Measurements from ENCODE around the gene LTBP2. TPM values are rescaled to one million over a fixed set of nuclear protein-coding genes. Genes with fewer than 3 reads are reported as not detected.

Gene LTBP2
- total RNA-seq, 1 experiment from 2014 or later = 17.4 TPM

DNA sequence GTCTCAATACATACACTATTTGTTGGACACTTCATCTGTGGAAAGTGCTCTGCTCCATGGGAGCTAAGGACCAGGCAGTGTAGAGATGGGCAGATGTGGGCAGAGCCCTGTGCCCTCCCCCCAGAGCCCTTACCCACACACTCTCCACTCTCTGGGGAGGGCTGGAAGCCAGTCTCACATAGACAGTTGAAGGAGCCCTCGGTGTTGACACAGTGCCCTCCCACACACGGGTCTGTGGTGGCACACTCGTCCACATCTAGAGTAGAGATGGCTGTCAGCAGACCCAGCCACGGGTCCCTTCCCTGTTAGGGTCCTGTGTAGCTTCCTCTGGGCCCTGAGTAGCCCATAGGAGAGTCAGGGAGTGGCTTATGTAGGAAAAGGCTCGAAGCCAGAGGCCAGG lies 104.2 kb downstream of the LTBP2 start:
- H3K27ac ChIP-seq (ENCODE audit: low read length) = no peak overlapping the region
- H2AFZ ChIP-seq (ENCODE audit: low read length) = no peak overlapping the region
- intact Hi-C loops (cut with micrococcal nuclease) = no loop called here
- H3K9me2 ChIP-seq (replicated peaks; ENCODE audit: low read length) = no peaks in the 10 kb centered on the region
- no peaks in the 10 kb centered on the region for H3K79me2 ChIP-seq (ENCODE audit: low read length)
- no peaks in the 10 kb centered on the region for H4K20me1 ChIP-seq (ENCODE audit: low read length)
- DNase-seq (no peak), ATAC-seq (no peak)
- H3K4me1 ChIP-seq (ENCODE audit: insufficient read depth, low read length) = peaks cover 15% of the 10 kb centered on the region
- no peak overlapping the region for H3K4me3 ChIP-seq (ENCODE audit: low read length)
- ChIA-PET POLR2A (ENCODE audit: unreplicated experiment) (no interaction called here), CTCF (interaction anchor here (0.5 kb wide), 1 partner anchor 102 kb away, joined by 4 read pairs; no protein-coding TSS in a partner anchor)
- no peaks in the 10 kb centered on the region for H3K9me3 ChIP-seq (ENCODE audit: low read length)
- TF ChIP-seq, protein P1, sequence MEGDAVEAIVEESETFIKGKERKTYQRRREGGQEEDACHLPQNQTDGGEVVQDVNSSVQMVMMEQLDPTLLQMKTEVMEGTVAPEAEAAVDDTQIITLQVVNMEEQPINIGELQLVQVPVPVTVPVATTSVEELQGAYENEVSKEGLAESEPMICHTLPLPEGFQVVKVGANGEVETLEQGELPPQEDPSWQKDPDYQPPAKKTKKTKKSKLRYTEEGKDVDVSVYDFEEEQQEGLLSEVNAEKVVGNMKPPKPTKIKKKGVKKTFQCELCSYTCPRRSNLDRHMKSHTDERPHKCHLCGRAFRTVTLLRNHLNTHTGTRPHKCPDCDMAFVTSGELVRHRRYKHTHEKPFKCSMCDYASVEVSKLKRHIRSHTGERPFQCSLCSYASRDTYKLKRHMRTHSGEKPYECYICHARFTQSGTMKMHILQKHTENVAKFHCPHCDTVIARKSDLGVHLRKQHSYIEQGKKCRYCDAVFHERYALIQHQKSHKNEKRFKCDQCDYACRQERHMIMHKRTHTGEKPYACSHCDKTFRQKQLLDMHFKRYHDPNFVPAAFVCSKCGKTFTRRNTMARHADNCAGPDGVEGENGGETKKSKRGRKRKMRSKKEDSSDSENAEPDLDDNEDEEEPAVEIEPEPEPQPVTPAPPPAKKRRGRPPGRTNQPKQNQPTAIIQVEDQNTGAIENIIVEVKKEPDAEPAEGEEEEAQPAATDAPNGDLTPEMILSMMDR (conservative IDR thresholded peaks at IDR 0.05; ENCODE audit: low read depth, low read length) = no peak
- TF ChIP-seq EZH2 (IDR thresholded peaks at IDR 0.05; ENCODE audit: low read length, unreplicated experiment) (no peak), EZH2phosphoT487 (IDR thresholded peaks at IDR 0.05; ENCODE audit: borderline replicate concordance, low read length) (no peak)
- H3F3A ChIP-seq (ENCODE audit: low read length, unreplicated experiment) = no peaks in the 10 kb centered on the region
- no peak overlapping the region for H3K9ac ChIP-seq (ENCODE audit: low read length)
- H3K4me2 ChIP-seq (ENCODE audit: low read length) = no peak overlapping the region
- no TSS peak for BruUV-seq (replicated peaks)
- no peaks in the 10 kb centered on the region for H3K27me3 ChIP-seq (ENCODE audit: low read length)
- no peaks in the 10 kb centered on the region for H3K36me3 ChIP-seq (ENCODE audit: low read depth, low read length)

DNA sequence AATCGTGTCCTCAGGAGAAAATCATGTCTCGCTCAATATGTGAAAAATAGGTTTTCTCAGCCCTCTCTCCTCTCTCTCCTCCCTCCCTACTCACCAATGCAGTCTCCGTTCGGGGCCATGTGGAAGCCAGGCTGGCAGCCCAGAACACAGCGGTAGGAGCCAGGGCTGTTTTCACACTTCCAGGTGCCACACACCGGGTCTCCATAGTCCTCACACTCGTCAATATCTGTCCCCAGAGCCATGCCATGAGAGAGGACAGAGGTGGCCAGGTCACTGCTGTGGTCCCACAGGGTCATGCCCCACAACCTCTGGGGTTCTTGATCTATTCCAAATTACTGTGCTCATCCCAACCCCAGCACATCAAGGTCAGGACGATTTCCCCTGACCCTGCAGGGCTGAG lies 105.0 kb downstream of the LTBP2 start:
- Histone ChIP-seq H3K9me2 (replicated peaks; ENCODE audit: low read length) (no peaks in the 10 kb centered on the region), H2AFZ (ENCODE audit: low read length) (no peak overlapping the region), H3K4me2 (ENCODE audit: low read length) (no peak overlapping the region), H3K79me2 (ENCODE audit: low read length) (no peaks in the 10 kb centered on the region), H3K4me3 (ENCODE audit: low read length) (no peak overlapping the region), H3K9me3 (ENCODE audit: low read length) (no peaks in the 10 kb centered on the region), H3K36me3 (ENCODE audit: low read depth, low read length) (no peaks in the 10 kb centered on the region), H4K20me1 (ENCODE audit: low read length) (no peaks in the 10 kb centered on the region), H3K27me3 (ENCODE audit: low read length) (no peaks in the 10 kb centered on the region), H3K27ac (ENCODE audit: low read length) (no peak overlapping the region), H3K9ac (ENCODE audit: low read length) (no peak overlapping the region), H3F3A (ENCODE audit: low read length, unreplicated experiment) (no peaks in the 10 kb centered on the region), H3K4me1 (ENCODE audit: insufficient read depth, low read length) (peaks cover 15% of the 10 kb centered on the region)
- no peak for ATAC-seq
- ChIA-PET POLR2A (ENCODE audit: unreplicated experiment) (no interaction called here), CTCF (no interaction called here)
- no peak for DNase-seq
- TF ChIP-seq EZH2phosphoT487 (IDR thresholded peaks at IDR 0.05; ENCODE audit: borderline replicate concordance, low read length) = no peak
- TF ChIP-seq, protein P1 (conservative IDR thresholded peaks at IDR 0.05; ENCODE audit: low read depth, low read length) = no peak
- TF ChIP-seq EZH2 (IDR thresholded peaks at IDR 0.05; ENCODE audit: low read length, unreplicated experiment) = no peak
- no TSS peak for BruUV-seq (replicated peaks)
- intact Hi-C loops (cut with micrococcal nuclease) = no loop called here

DNA sequence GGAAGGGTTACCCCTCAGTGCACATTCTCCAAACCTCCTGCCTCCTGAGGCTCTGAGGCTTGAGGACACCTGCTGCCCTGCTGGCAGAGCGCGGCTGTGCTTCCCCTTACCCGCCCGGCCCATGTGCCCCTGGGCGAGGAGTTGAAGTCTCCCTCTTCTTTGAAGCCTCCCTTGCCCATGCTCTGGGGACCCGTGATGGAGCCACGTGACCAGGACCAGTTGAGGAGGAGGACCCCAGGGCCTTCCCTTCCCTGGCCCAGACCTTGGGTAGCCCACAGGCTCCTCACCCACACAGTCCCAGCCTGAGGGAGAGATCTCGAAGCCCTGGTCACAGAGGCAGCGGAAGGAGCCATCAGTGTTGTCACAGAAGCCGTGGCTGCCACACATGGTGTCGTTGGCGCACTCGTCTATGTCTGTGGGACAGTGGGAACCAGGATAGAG lies 105.6 kb downstream of the LTBP2 start:
- Histone ChIP-seq H3K9ac (ENCODE audit: low read length) (no peak overlapping the region), H3K4me1 (ENCODE audit: insufficient read depth, low read length) (peaks cover 14% of the 10 kb centered on the region), H3K9me3 (ENCODE audit: low read length) (no peaks in the 10 kb centered on the region), H3K4me3 (ENCODE audit: low read length) (no peak overlapping the region), H3K36me3 (ENCODE audit: low read depth, low read length) (no peaks in the 10 kb centered on the region), H3K27ac (ENCODE audit: low read length) (no peak overlapping the region), H3K9me2 (replicated peaks; ENCODE audit: low read length) (no peaks in the 10 kb centered on the region), H3F3A (ENCODE audit: low read length, unreplicated experiment) (no peaks in the 10 kb centered on the region), H3K79me2 (ENCODE audit: low read length) (no peaks in the 10 kb centered on the region), H3K27me3 (ENCODE audit: low read length) (no peaks in the 10 kb centered on the region), H4K20me1 (ENCODE audit: low read length) (no peaks in the 10 kb centered on the region), H3K4me2 (ENCODE audit: low read length) (no peak overlapping the region), H2AFZ (ENCODE audit: low read length) (no peak overlapping the region)
- ChIA-PET CTCF (no interaction called here), POLR2A (ENCODE audit: unreplicated experiment) (no interaction called here)
- DNase-seq (no peak), ATAC-seq (no peak)
- no TSS peak for BruUV-seq (replicated peaks)
- intact Hi-C loops (cut with micrococcal nuclease) = no loop called here
- TF ChIP-seq EZH2phosphoT487 (IDR thresholded peaks at IDR 0.05; ENCODE audit: borderline replicate concordance, low read length) = no peak
